H1 (cell line): ENCODE measurements around the gene DNAJC5G. TPM values are rescaled to one million over a fixed set of nuclear protein-coding genes. Genes with fewer than 3 reads are reported as not detected.

Source experiments
- CBX8 ChIP-seq: fragments of 300-800, 300-1000 bp; sonication (generic); IDR thresholded peaks from 2 replicates; pipeline ENCODE4 v1.7.1; 2016; ENCODE audit warnings: low read depth, low read length, borderline replicate concordance
- CHD7 ChIP-seq: fragments of 300-600 bp; sonication (generic); IDR thresholded peaks from 2 replicates; pipeline ENCODE4 v1.7.1; 2012; ENCODE audit warnings: low read length, moderate library complexity, mild to moderate bottlenecking, inconsistent platforms; ENCODE audit not compliant: insufficient replicate concordance
- CREB1 ChIP-seq: IDR thresholded peaks from 2 replicates; pipeline ENCODE4 v1.6.1; 2012; ENCODE audit warnings: inconsistent platforms
- CTBP2 ChIP-seq: IDR thresholded peaks from 2 replicates; pipeline ENCODE4 v1.7.0; 2011; ENCODE audit warnings: borderline replicate concordance, mild to moderate bottlenecking, moderate library complexity, mixed read lengths, low read length; ENCODE audit not compliant: insufficient read depth, insufficient read length
- CTCF ChIP-seq, 3 experiments: IDR thresholded peaks; 1 replicate in 2 of 3; 2 replicates in 1 of 3; pipeline versions ENCODE4 v1.5.1 to v1.6.1; 2011; ENCODE audit warnings: low read length in 3 of 3, mild to moderate bottlenecking in 3 of 3, inconsistent platforms in 2 of 3, low read depth in 1 of 3, moderate library complexity in 1 of 3; ENCODE audit not compliant: insufficient read depth in 1 of 3; ENCODE audit errors: control extremely low read depth in 1 of 3
- POLR2AphosphoS5 ChIP-seq: IDR thresholded peaks from 2 replicates; pipeline ENCODE4 v1.6.1; 2011; ENCODE audit warnings: low read depth, low read length
- RBBP5 ChIP-seq: IDR thresholded peaks from 2 replicates; pipeline ENCODE4 v1.7.1; 2012; ENCODE audit warnings: low read depth, mild to moderate bottlenecking, inconsistent platforms, low read length, moderate library complexity, borderline replicate concordance
- TCF12 ChIP-seq: IDR thresholded peaks from 2 replicates; pipeline ENCODE4 v1.6.1; 2011; ENCODE audit warnings: low read depth, mild to moderate bottlenecking, low read length
- polyA plus RNA-seq, 7 experiments: library from polyadenylated mRNA; depleted of rRNA in 3 of 7; stranded (reverse) in 5 of 7; unstranded in 2 of 7; fragments of >200 nt in 5 of 7; fragments of 200-250 nt in 2 of 7; gene quantifications; 1 replicate in 5 of 7; 2 replicates in 1 of 7; 4 replicates in 1 of 7; pipeline versions ENCODE4 v1.2.1 to v1.2.3, GENCODE V29; 2011 to 2013; ENCODE audit warnings: missing spikeins in 2 of 7, mixed read lengths in 2 of 7
- total RNA-seq: library from RNA; stranded (reverse); fragmentation: NEBNext Ultra II Directional; extraction: Animal tissue kit (Norgen Biotek cat#: 25700); gene quantifications from 2 replicates; pipeline ENCODE4 v1.2.1, GENCODE V29; 2021

DNAJC5G gene
- total and polyA plus RNA-seq, 2 of the 8 experiments (the other 6 are each of a cell fraction or from before 2014, with no cell fraction given): 0.83 to 1.4 TPM

- TF ChIP-seq CHD7: no peak
- TF ChIP-seq CREB1: no peak
- no peak for TF ChIP-seq CTCF (IDR thresholded peaks at IDR 0.05; ENCODE audit: control extremely low read depth in 1 of 3, insufficient read depth in 1 of 3, low read depth in 1 of 3, low read length in 3 of 3)
- TF ChIP-seq POLR2AphosphoS5: no peak
- no peak for TF ChIP-seq TCF12
- no peak for TF ChIP-seq CBX8
- TF ChIP-seq CTBP2: no peak
- no peak for TF ChIP-seq RBBP5
Measured at GRCh38 chr2:27306573-27307286, 31.5 kb downstream of the DNAJC5G start (continued).
